NK-92 treated with Interleukin-12 subunit alpha and Interleukin-12 subunit beta, amount 100 ng/mL, for 24 hours (cell line): ENCODE results near the gene ZBTB20.
A peak's percentile ranks its signal among the peaks of the same experiment; 100 is the strongest.

Source experiments
- DNase-seq: peaks from one replicate; lab custom pipeline; 2025; lab: John Stamatoyannopoulos, UW

The ZBTB20 gene

DNA sequence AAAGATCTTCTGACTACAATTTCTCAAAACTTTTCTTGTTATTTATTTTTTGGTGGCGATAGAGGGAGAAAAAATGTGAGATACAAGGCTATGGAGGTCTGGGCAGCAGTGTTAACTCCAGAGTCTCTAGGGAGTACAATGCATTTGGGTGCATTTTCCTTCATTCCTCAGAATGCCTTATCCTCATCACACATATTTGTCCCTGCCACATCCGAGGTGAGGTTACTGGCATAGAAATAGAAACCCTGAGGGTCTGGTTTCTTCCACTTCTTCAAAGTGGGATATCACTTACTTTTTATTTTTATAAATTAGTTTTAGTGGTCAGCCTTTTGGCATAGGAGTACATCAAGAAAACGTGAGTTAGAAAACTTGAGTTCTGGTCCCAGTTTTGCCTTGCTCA is 702.9 kb downstream of the ZBTB20 start:
- no peak for DNase-seq

DNA sequence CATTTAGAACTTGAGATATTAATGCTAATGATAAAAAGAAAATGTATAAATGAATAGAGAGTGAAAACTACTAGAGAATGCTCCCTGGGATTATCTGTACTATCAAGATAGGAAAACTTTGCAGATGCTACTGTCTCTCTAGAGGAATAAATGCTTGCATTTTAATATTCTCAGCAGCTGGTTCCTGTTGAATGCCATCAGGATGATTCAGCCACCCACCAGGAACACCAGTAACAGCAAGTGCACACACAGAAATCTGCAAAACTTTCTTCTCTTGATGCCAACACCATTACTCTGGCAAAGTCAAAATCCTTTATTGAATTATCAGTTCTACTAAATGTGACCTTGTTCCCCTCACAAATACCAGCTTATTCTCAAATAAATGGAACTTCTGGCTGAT is 704.8 kb downstream of the ZBTB20 start:
- no peak for DNase-seq

DNA sequence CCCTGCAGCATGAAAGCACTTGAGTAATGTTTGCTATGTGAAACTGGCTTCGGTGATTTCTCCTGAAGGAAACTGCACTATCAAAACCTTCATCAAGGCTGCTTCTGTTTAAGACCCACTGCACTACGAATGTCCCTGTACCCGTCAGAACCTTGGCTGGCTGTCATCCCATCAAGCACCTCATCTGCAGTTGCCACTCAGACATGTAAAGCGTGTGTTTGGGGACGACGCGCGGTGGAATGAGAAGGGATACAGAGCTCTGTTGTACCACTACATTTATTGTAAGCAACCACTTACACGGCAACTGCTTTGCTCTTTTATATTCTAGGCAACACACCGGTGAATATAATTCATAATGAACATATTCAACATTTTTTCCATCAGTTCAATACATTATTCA is 705.7 kb downstream of the ZBTB20 start:
- DNase-seq = no peak

DNA sequence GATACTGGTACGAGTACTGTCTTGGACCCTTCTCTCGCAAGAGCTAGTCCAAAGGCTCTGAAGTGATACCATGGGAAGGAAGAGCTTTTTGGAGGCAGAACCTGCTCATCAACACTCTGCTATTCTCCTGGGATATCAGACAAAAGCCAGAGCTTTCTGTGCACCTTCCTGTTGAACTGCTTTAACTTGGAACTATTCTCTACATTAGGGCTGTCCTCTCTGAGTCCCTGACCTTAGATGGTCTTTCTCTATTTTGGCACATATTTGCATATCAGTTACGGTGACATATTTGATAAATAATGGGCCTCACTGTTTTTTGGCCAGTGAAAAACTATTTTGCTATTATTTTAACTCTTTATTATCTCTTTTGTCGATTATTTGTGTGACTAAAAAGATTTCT is 706.4 kb downstream of the ZBTB20 start:
- DNase-seq = no peak

DNA sequence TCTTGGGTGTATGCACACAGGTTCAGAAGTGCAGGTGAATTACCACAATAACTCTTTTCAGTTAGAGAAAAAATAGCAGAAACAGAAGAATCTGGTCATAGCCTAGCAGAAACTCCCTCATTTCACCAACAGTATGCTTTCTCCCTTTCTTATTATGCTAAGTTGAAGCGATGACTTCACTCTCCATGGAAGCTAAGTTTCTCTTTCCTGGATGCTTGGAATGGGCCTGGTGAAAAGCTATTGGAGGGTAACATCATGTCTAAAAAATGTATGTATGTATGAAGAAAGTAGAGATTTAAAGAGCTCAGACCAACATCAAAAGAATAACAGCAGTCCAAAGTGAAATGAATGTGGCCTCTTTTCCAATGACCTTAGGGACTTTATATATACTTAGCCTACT is 707.8 kb downstream of the ZBTB20 start:
- DNase-seq = no peak

- no peak for DNase-seq
These were observed 709.2 kb downstream of the ZBTB20 start for GRCh38 chr3:114437897-114438296.

DNA sequence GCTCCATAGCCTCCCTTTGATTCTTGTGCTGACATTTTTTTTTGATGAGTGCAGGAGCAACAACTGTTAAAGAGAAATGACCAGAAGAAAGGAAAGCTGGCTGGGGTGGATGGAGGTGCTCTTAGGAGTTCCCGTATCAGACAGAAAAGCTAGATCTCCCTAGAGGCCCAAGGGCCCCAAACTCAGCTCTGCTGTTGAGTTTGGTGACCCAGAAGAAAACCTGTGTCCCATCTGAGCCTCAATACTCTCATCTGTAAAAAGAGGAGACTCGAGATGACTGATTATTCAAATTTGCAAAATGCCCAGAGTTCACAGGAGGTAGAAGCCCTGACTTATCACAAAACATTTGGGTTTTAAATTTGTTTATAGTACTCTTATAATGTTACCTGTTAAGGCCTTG is 710.9 kb downstream of the ZBTB20 start:
- no peak for DNase-seq

GRCh38 chr3:114435386-114436115 is 711.5 kb downstream of the ZBTB20 start:
- DNase-seq = no peak

- DNase-seq = no peak
These were observed 714.8 kb downstream of the ZBTB20 start for GRCh38 chr3:114432310-114432709.

DNA sequence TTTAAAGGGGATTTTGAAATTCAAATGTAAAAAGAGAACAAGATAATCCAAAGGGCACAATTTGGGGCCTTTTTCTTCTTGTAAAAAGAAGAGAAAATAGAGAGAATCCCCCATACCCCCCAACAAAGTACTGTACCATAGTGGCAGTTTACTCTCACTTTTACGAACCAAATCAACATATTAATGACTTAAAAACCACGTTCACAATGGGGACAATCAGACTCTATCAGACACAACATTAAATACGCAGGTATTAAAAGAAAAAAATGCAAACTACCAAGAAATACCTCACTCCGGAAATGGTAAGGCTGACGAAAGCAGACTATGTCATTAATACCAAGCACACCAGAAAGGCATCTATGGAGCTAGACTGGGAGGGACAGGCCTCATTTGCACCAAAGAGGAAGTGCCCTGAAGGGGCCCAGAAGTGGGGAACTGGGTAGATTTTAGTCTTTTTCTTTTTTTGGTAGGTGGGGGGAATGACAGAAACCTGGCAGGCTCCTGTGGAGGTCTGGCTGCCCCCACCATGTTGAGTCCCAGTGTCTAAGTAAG is 719.0 kb downstream of the ZBTB20 start:
- DNase-seq = no peak

- no peak for DNase-seq
These were observed 719.6 kb downstream of the ZBTB20 start for GRCh38 chr3:114427285-114428043.

- no peak for DNase-seq
These were observed 722.8 kb downstream of the ZBTB20 start for GRCh38 chr3:114424337-114424736.

DNA sequence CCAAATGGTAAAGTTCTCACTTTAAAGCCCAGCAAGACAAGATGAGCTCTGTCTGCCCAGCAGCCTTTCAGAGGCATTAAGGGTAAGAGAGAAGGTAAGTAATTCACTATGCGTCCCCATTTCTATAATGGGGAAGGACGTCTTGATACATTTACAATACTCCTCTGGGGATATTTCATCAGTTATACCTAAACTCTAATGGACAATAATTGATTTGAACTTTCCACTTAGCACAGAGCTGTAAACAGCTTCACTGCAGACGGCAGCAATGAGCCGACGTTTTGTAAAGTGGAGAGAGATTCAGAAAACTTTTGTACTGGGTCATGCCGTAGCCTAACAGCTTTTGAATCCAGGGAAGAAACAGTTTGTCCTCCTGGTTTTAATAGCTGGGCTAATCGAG is 725.9 kb downstream of the ZBTB20 start:
- DNase-seq = no peak

GRCh38 chr3:114420072-114420471 is 727.0 kb downstream of the ZBTB20 start:
- DNase-seq = no peak

GRCh38 chr3:114418724-114419543 is 728.2 kb downstream of the ZBTB20 start:
- no peak for DNase-seq

DNA sequence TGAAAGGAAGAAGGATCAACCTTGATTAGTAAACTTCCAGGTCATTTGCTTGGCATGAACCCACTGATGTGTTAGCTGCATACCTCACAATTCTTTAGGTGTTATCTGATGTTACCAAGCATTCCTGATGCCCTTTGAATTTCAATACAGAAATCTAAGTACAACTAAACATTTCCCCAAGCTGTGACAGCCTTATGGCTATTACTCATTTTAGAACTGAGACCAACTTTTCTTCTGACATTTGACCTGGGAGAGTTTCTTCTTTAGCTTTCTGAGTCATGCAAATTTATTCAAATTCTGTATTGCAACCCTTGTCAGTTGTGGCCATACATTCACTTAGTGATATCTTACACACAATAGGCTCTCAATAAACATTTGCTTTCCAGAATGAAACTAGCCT is 729.0 kb downstream of the ZBTB20 start:
- no peak for DNase-seq

GRCh38 chr3:114417675-114418074 is 729.4 kb downstream of the ZBTB20 start:
- no peak for DNase-seq

- no peak for DNase-seq
These were observed 729.8 kb downstream of the ZBTB20 start for GRCh38 chr3:114417265-114417664.

DNA sequence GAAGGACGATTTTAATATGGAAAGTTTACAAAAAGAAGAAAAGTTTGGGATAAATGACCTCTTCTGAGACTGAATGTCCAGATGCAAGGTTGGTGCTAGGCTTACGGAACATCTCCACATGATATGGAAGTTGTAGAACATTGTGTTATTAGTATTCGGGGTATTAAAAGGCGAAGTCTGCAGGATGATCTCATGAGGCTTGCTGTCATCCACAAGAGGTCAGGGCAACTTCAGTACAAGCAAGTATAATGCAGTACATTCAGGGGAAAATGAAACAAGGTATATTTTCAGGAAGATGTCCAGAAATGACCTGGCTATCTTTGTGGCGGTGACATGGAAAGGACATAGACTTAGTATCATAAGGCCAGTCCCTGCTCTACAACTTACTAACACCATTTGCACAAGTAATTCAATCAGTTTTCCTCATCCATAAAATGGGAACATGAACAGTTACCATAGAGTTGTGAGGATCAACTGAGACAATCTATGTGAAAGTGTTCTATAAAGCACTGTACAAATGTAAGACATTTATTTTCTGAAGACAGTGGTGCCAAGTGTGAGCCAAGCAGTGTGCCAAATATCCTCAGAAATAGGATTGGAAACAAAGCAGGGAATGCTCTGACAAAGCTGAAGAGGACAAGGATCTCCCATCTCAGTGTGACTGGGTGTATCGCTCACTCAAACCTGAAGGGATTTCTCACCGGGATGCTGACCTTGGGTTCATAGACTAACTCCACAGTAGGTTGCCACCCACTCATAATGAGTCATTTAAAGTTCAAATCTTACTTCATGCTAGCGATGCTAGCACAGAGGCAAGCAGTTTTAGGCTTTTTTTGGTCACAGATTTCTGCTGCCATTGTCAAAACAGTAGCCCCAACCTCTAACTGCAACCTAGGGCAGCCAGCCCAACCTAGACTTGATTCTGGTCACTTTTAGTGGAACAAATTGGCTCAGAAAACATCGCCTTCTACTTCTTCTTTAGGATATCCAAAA is 735.0 kb downstream of the ZBTB20 start:
- peak; percentile 6 for DNase-seq

GRCh38 chr3:114411190-114411668 is 735.9 kb downstream of the ZBTB20 start:
- no peak for DNase-seq
